Osteoblast (primary cell): ENCODE data around the gene POMZP3. TPM values are rescaled to one million over a fixed set of nuclear protein-coding genes. Genes with fewer than 3 reads are reported as not detected.
"Not testable (repeated sequence)": the region's sequence is repeated elsewhere in the genome, so short reads cannot be mapped to it uniquely, and the experiment has no call there.

Experiments
- DNase-seq: peaks from one replicate; pipeline ENCODE4 v3.0.0; 2011; ENCODE audit warnings: low spot score, mixed read lengths; ENCODE audit not compliant: insufficient read length; ENCODE audit errors: missing footprints
- H2AFZ ChIP-seq: 2 replicates; pipeline ENCODE4 v1.6.0; 2011; ENCODE audit warnings: mild to moderate bottlenecking, low read length
- H3K27ac ChIP-seq: 2 replicates; pipeline ENCODE4 v1.5.1; 2011; ENCODE audit warnings: mild to moderate bottlenecking, low read depth, low read length, moderate library complexity
- H3K27me3 ChIP-seq: 2 replicates; pipeline ENCODE4 v1.6.0; 2012; ENCODE audit warnings: mild to moderate bottlenecking, control low read depth, inconsistent platforms, low read length, moderate library complexity; ENCODE audit not compliant: insufficient read depth
- H3K36me3 ChIP-seq: 2 replicates; pipeline ENCODE4 v1.5.1; 2011; ENCODE audit warnings: mild to moderate bottlenecking, low read length, control low read depth, moderate library complexity; ENCODE audit not compliant: insufficient read depth
- H3K4me1 ChIP-seq: 2 replicates; pipeline ENCODE4 v1.5.1; 2011; ENCODE audit warnings: mild to moderate bottlenecking, low read length, control low read depth, moderate library complexity; ENCODE audit not compliant: insufficient read depth
- H3K4me2 ChIP-seq: 2 replicates; pipeline ENCODE4 v1.6.0; 2011; ENCODE audit warnings: mild to moderate bottlenecking, low read length; ENCODE audit not compliant: insufficient read depth
- H3K4me3 ChIP-seq: fragments of 200-600 bp; sonication (generic); 3 replicates; pipeline ENCODE4 v1.5.1; 2012; ENCODE audit warnings: mild to moderate bottlenecking, low read length, inconsistent platforms; ENCODE audit not compliant: insufficient read depth
- H3K79me2 ChIP-seq: 2 replicates; pipeline ENCODE4 v1.6.0; 2012; ENCODE audit warnings: mild to moderate bottlenecking, low read length, control low read depth, inconsistent platforms; ENCODE audit not compliant: insufficient read depth
- H3K9me3 ChIP-seq: 2 replicates; pipeline ENCODE4 v1.5.1; 2011; ENCODE audit warnings: low read depth, low read length, control low read depth
- H4K20me1 ChIP-seq: 2 replicates; pipeline ENCODE4 v1.6.0; 2012; ENCODE audit warnings: mild to moderate bottlenecking, low read length, control low read depth; ENCODE audit not compliant: insufficient read depth
- total RNA-seq: library from RNA; depleted of rRNA; stranded (reverse); fragments of >200 nt; gene quantifications from 2 replicates; pipeline ENCODE4 v1.2.3, GENCODE V29; 2012

Gene POMZP3
- total RNA-seq, 1 donor: 2.5 TPM

DNA sequence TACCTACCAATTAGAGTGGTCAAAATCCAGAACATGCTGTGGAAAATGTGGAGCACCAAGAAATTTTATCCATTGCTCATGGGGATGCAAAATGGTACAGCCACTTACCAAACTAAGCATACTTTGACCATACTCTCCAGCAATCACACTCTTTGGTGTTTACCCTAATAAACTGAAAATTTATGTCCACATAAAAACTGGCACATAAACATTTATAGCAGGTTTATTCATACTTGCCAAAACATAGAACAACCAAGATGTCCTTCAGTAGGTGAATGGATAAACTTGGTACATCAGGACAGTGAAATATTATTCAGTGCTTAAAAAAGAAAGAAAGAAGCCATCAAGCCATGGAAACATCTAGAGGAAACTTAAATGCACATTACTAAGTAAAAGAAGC, 59.3 kb downstream of the POMZP3 start:
- not testable (repeated sequence) for H3K9me3 ChIP-seq, H3K4me2 ChIP-seq, H2AFZ ChIP-seq, H3K27ac ChIP-seq, DNase-seq, H3K4me3 ChIP-seq, H3K27me3 ChIP-seq, H3K36me3 ChIP-seq
- peaks cover 12% of the 10 kb centered on the region for H4K20me1 ChIP-seq
- peaks cover 28% of the 10 kb centered on the region for H3K79me2 ChIP-seq
- H3K4me1 ChIP-seq: peaks cover 12% of the 10 kb centered on the region

DNA sequence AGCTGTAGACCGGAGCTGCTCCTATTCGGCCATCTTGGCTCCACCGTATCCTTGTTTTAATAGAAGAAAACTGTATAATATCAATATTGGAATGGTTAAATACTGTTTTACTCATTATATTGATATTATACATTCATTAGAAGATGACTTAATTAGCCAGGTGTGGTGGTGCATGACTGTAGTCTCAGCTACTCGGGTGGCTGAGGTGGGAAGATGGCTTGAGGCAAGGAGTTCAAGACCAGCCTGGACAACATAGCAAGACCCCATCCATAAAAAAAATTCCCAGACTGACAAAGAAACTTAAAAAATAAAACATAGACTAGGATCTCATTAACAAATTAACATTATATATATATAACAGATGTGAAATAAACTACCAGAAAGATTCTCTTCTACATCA, 59.8 kb downstream of the POMZP3 start:
- H3K9me3 ChIP-seq, H3K27me3 ChIP-seq, H4K20me1 ChIP-seq, H3K4me2 ChIP-seq, H2AFZ ChIP-seq, H3K36me3 ChIP-seq, H3K4me3 ChIP-seq, H3K27ac ChIP-seq, H3K4me1 ChIP-seq, DNase-seq: not testable (repeated sequence)
- peaks cover 23% of the 10 kb centered on the region for H3K79me2 ChIP-seq

DNA sequence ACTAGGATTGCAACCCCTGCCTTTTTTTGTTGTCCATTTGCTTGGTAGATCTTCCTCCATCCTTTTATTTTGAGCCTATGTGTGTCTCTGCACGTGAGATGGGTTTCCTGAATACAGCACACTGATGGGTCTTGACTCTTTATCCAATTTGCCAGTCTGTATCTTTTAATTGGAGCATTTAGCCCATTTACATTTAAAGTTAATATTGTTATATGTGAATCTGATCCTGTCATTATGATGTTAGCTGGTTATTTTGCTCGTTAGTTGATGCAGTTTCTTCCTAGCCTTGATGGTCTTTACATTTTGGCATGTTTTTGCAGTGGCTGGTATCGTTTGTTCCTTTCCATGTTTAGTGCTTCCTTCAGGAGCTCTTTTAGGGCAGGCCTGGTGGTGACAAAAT, 62.1 kb downstream of the POMZP3 start:
- not testable (repeated sequence) for H2AFZ ChIP-seq, H4K20me1 ChIP-seq, H3K9me3 ChIP-seq, H3K27ac ChIP-seq, H3K4me3 ChIP-seq, H3K4me2 ChIP-seq, H3K36me3 ChIP-seq, DNase-seq, H3K27me3 ChIP-seq, H3K4me1 ChIP-seq
- H3K79me2 ChIP-seq: peaks cover 28% of the 10 kb centered on the region

DNA sequence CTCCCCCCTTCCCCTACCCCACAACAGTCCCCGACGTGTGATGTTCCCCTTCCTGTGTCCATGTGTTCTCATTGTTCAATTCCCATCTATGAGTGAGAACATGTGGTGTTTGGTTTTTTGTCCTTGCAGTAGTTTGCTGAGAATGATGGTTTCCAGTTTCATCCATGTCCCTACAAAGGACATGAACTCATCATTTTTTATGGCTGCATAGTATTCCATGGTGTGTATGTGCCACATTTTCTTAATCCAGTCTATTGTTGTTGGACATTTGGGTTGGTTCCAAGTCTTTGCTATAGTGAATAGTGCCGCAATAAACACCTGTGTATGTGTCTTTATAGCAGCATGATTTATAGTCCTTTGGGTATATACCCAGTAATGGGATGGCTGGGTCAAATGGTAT, 65.7 kb downstream of the POMZP3 start:
- not testable (repeated sequence) for H3K36me3 ChIP-seq, H4K20me1 ChIP-seq, H2AFZ ChIP-seq, H3K27ac ChIP-seq, H3K4me2 ChIP-seq, DNase-seq, H3K9me3 ChIP-seq, H3K4me3 ChIP-seq, H3K27me3 ChIP-seq, H3K4me1 ChIP-seq
- H3K79me2 ChIP-seq: peaks cover 40% of the 10 kb centered on the region

DNA sequence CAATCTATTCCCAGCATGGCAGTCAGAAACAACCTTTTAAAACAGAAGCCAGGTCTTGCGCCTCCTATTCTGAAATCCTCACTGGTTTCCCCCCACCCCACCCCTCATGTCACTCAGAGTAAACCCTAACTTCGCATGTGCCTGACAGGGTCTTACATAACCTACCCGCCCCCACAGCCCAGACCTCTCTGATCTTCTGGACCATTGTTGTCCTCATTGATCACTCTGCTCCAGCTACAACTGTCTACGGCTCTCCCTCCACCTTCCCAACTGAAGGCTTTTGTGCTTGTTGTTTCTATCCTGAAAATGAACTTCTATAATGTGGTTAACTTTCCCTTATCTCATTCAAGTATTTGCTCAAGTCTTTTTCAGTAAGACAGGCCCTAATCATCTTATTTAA, 66.9 kb downstream of the POMZP3 start:
- peaks cover 45% of the 10 kb centered on the region for H3K79me2 ChIP-seq
- H3K9me3 ChIP-seq, H3K4me2 ChIP-seq, H2AFZ ChIP-seq, H3K4me1 ChIP-seq, H3K27ac ChIP-seq, H3K36me3 ChIP-seq, H4K20me1 ChIP-seq, H3K4me3 ChIP-seq, H3K27me3 ChIP-seq, DNase-seq: not testable (repeated sequence)

Other genes starting within 250 kb of the POMZP3 start
- gene SSC4D, start 217.6 kb downstream of the POMZP3 start, total RNA-seq: 0.88 and 1.1 TPM in 2 replicates
- gene ZP3, start 202.3 kb downstream of the POMZP3 start, total RNA-seq: 3.5 and 6.2 TPM in 2 replicates
- gene DTX2, start 165.6 kb downstream of the POMZP3 start, total RNA-seq: 11.5 and 14.5 TPM in 2 replicates
- gene UPK3B, start 116.7 kb downstream of the POMZP3 start, total RNA-seq: 0.88 and 1.4 TPM in 2 replicates
- gene SPDYE16, start 84.0 kb downstream of the POMZP3 start, total RNA-seq: under 0.01 and 0.36 TPM in 2 replicates